Measurements from ENCODE around the gene ZIC4.

ZIC4 gene

DNA sequence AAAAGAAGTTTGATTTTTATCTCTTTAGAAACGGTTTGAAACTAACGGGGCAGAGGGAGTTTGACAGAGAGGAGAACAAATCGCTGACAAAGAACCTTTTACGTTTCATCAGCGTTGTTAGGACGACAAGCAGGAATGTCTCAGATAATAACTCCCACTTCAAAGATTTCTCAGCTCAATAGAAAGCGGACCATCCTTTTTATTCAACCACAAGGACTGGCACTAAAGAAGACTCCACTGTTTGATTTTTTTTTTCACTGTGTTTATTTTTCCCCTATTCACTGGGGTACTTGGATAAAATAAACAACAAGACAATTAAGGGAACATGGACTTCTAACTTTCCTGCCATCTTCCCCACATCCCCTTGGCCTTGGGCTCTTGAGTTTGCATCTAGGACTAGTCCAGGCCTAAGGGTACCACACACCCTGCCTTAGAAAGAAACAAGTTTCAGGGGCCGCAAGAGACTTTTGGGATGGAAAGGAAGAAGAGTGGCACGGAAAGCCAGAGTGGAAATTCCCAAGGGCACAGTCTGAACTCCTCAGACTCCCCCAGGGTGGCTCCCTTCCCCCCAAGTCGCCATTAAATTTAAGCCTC lies 19.0 kb downstream of the ZIC4 start:
- no peak for DNase-seq (ENCODE audit: low read depth)
- TF ChIP-seq, protein P1, sequence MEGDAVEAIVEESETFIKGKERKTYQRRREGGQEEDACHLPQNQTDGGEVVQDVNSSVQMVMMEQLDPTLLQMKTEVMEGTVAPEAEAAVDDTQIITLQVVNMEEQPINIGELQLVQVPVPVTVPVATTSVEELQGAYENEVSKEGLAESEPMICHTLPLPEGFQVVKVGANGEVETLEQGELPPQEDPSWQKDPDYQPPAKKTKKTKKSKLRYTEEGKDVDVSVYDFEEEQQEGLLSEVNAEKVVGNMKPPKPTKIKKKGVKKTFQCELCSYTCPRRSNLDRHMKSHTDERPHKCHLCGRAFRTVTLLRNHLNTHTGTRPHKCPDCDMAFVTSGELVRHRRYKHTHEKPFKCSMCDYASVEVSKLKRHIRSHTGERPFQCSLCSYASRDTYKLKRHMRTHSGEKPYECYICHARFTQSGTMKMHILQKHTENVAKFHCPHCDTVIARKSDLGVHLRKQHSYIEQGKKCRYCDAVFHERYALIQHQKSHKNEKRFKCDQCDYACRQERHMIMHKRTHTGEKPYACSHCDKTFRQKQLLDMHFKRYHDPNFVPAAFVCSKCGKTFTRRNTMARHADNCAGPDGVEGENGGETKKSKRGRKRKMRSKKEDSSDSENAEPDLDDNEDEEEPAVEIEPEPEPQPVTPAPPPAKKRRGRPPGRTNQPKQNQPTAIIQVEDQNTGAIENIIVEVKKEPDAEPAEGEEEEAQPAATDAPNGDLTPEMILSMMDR (IDR thresholded peaks at IDR 0.05; ENCODE audit: control insufficient read depth, insufficient read depth, low read depth, low read length, missing control alignments), result no peak
- H3K4me3 ChIP-seq (ENCODE audit: control insufficient read depth, low read depth, low read length), result no peak overlapping the region

DNA sequence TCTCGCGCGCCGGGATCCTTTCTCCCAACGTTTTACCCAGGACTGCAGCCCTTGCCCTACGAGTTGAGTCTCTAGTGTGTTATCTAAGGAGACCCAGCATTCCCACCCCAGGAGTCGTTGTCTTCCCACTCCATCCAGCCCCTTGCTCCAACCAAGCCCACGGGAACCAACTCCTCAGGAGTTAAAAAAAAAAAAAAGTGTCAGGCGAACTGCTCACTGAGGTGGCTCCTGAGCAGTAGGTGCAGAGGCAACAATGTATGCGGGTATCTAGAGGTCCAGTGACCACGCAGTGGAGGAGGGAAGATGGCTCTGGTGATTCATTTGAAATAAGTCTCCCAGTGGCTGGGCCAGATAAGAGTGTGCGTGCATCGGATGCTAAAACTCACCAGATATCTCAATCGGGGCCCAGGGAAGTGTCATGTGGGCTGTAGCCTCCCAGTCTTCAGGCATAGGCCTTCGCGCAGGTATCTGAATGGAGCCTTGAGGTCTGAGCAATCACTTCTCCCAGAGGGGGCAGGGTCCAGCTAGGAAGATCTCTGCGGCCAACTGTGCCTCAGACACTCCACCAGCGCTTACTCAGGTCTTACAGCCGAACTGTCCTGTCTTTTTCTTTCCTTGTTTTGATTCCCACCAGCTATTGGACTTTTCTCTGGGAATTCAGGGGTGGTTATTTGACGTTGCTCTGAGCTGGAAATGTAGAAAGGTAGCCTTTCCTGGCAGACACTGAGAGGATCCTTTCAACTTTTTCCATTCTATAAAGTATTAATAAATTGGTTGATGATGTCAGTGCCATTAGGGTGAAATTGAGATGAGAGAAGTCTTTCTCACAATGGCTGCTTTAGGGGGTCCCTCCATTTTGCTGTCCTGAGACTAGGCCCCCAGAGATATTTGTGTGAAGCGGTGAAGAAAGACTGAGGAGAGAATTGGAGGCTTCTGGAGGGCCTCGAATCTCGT lies 21.0 kb downstream of the ZIC4 start:
- TF ChIP-seq, protein P1 (IDR thresholded peaks at IDR 0.05; ENCODE audit: control insufficient read depth, insufficient read depth, low read depth, low read length, missing control alignments), result no peak
- no peak overlapping the region for H3K4me3 ChIP-seq (ENCODE audit: control insufficient read depth, low read depth, low read length)

DNA sequence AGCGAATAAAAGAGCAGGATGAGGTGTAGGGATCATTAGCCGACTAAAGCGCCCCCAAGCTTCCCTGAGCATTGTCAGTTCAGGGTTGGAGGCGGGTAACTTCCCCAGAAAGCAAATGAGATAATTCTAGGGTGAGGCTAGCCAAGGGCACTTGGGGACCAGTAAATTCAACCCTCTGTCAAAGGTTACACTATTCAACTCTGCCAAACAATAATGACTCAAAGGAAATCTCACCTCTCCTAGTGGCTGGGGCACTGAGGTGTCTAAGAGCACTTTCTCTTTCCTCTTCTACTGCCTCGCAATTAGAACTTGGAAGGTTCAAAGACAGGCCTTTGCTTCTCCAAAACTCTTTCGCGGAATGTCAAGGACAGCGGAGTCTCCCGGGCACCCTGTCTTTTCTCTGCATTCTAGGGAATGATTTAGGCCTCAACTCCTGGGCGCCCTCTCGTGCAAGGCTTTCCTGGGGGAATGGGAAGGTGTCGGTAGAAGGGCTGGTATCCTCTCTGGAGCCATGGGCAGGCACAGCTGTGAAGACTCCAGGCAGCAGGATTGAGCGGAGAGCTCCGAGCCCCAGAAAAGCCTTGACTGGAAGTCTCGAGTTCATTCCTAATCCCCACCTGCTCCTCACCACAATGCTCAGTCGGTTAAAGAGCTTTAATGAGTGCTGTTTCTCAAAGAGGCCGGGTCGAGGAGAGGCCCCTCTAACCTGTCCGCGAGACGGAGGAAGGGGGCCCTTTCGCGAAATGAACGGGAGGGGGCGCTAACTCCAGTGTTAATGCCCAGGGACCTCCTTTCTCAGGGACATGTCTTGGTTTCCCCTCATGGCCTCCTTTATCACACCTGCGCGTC lies 21.9 kb downstream of the ZIC4 start:
- no peak overlapping the region for H3K4me3 ChIP-seq (ENCODE audit: control insufficient read depth, low read depth, low read length)
- TF ChIP-seq, protein P1 (IDR thresholded peaks at IDR 0.05; ENCODE audit: control insufficient read depth, insufficient read depth, low read depth, low read length, missing control alignments), result peak; percentile 28
- no peak for DNase-seq (ENCODE audit: low read depth)

More for the DNA sequence above, 21.0 kb downstream of the ZIC4 start:
- DNase-seq (ENCODE audit: low read depth), result no peak

DNA sequence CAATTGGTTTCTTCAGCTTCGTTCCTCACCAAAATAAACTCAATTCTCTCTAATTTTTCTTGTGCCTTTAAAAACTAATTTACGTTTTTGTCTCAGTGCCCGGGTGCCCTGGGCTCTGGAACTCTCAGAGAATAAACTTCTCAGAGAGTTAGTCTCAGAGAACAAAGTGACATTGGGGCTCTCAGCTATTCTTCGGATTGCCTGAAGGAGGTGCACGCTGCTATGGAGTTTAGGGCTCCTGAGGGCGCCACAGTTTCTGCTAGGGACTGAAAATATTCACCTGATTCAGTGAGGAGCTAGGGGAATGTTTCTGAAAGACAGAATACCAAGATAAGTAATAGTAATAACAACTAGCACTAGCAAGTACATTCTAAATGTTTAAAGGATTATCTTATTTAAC lies 22.7 kb downstream of the ZIC4 start:
- TF ChIP-seq, protein P1 (IDR thresholded peaks at IDR 0.05; ENCODE audit: control insufficient read depth, insufficient read depth, low read depth, low read length, missing control alignments), result peak; percentile 47
- no peak overlapping the region for H3K4me3 ChIP-seq (ENCODE audit: control insufficient read depth, low read depth, low read length)
- no peak for DNase-seq (ENCODE audit: low read depth)

DNA sequence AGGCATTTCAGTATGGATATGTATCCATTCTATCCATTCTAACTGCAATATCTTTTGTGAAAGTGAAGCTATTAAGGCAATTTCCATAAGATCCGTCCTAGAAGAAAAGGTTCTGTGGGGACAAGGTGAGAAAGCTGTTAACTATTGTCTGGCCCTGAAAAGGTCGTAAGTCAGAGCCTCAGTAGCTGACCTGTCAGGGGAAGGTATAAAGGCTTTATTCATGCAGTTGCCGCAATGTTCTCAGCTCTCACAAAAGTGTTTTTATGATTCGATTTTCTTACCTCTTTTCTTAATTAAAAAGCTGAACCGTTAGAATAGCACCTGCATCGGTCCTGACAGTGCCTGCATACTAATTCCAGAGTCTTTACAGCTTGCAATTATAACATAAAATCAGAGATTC lies 24.7 kb downstream of the ZIC4 start:
- no peak overlapping the region for H3K4me3 ChIP-seq (ENCODE audit: control insufficient read depth, low read depth, low read length)
- DNase-seq (ENCODE audit: low read depth), result no peak
- TF ChIP-seq, protein P1 (IDR thresholded peaks at IDR 0.05; ENCODE audit: control insufficient read depth, insufficient read depth, low read depth, low read length, missing control alignments), result no peak

DNA sequence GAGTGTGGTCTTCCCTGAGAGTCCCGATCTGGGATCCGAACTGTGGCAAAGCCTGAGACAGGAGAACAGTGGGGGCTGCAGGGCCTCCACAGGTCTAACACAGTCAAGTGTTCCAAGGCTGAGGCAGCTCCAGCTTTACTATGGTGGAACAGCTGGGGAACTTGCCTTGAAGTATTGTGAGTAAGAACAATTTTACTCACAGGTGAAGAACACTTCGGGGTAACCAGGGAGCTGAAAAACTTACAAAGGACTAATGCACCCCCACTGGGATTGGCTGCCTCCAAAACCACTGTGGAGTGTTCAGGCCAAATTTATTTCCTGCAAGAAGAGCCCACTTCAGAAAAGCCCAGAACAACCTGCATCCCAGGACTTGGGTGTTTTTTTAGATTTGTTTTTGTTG lies 25.4 kb downstream of the ZIC4 start:
- DNase-seq (ENCODE audit: low read depth), result no peak
- H3K4me3 ChIP-seq (ENCODE audit: control insufficient read depth, low read depth, low read length), result no peak overlapping the region
- TF ChIP-seq, protein P1 (IDR thresholded peaks at IDR 0.05; ENCODE audit: control insufficient read depth, insufficient read depth, low read depth, low read length, missing control alignments), result no peak

All from AG09309 (cell line).